RWPE2 (cell line): ENCODE measurements around the gene SSRP1.
A peak's percentile ranks its signal among the peaks of the same experiment; 100 is the strongest.
"Not testable (repeated sequence)": the region's sequence is repeated elsewhere in the genome, so short reads cannot be mapped to it uniquely, and the experiment has no call there.

ENCODE experiments used
- ATAC-seq: fragments of 200-7000 bp; cut with Tn5 transposase; 3 replicates; pipeline ENCODE4 v1.9.1; 2021; ENCODE audit warnings: low read depth
- DNase-seq: peaks from one replicate; pipeline ENCODE4 v3.0.0-alpha.2; 2020; ENCODE audit warnings: low spot score
- H3K27ac ChIP-seq: fragments of 450-650 bp; 2 replicates; pipeline ENCODE4 v1.5.1; 2017; ENCODE audit warnings: mild to moderate bottlenecking; ENCODE audit not compliant: poor library complexity, severe bottlenecking
- H3K27me3 ChIP-seq: fragments of 250-450 bp; sonication (Bioruptor Pico); 2 replicates; pipeline ENCODE4 v1.5.1; 2021; ENCODE audit warnings: mild to moderate bottlenecking, moderate library complexity; ENCODE audit not compliant: insufficient read depth, poor library complexity, severe bottlenecking
- H3K36me3 ChIP-seq: fragments of 250-450 bp; sonication (Bioruptor Pico); 2 replicates; pipeline ENCODE4 v1.5.1; 2020; ENCODE audit warnings: low read depth, mild to moderate bottlenecking, moderate library complexity
- H3K4me1 ChIP-seq: fragments of 250-450 bp; sonication (Bioruptor Pico); 2 replicates; pipeline ENCODE4 v1.5.1; 2021; ENCODE audit warnings: mild to moderate bottlenecking, moderate library complexity; ENCODE audit not compliant: insufficient read depth, poor library complexity, severe bottlenecking
- H3K4me3 ChIP-seq: fragments of 250-450 bp; sonication (Bioruptor Pico); 2 replicates; pipeline ENCODE4 v1.5.1; 2021; ENCODE audit warnings: mild to moderate bottlenecking, moderate library complexity; ENCODE audit not compliant: severe bottlenecking
- H3K9me3 ChIP-seq: fragments of 250-450 bp; sonication (Bioruptor Pico); 2 replicates; pipeline ENCODE4 v1.5.1; 2021; ENCODE audit warnings: mild to moderate bottlenecking, moderate library complexity; ENCODE audit not compliant: severe bottlenecking
- TF ChIP-seq, protein P1 (sequence below): fragments of 450-650 bp; IDR thresholded peaks from one replicate; pipeline ENCODE4 v1.5.1; 2017; ENCODE audit warnings: mild to moderate bottlenecking, moderate library complexity; ENCODE audit not compliant: poor library complexity, severe bottlenecking

SSRP1 gene

GRCh38 chr11:57299150-57299737 lies 36.4 kb downstream of the SSRP1 start:
- no peak for ATAC-seq
- Histone ChIP-seq H3K9me3 (no peaks in the 10 kb centered on the region), H3K27ac (no peak overlapping the region), H3K4me3 (no peak overlapping the region), H3K36me3 (peaks cover 64% of the 10 kb centered on the region), H3K27me3 (no peaks in the 10 kb centered on the region), H3K4me1 (peaks cover 25% of the 10 kb centered on the region)
- TF ChIP-seq, protein P1, sequence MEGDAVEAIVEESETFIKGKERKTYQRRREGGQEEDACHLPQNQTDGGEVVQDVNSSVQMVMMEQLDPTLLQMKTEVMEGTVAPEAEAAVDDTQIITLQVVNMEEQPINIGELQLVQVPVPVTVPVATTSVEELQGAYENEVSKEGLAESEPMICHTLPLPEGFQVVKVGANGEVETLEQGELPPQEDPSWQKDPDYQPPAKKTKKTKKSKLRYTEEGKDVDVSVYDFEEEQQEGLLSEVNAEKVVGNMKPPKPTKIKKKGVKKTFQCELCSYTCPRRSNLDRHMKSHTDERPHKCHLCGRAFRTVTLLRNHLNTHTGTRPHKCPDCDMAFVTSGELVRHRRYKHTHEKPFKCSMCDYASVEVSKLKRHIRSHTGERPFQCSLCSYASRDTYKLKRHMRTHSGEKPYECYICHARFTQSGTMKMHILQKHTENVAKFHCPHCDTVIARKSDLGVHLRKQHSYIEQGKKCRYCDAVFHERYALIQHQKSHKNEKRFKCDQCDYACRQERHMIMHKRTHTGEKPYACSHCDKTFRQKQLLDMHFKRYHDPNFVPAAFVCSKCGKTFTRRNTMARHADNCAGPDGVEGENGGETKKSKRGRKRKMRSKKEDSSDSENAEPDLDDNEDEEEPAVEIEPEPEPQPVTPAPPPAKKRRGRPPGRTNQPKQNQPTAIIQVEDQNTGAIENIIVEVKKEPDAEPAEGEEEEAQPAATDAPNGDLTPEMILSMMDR = no peak
- no peak for DNase-seq

- TF ChIP-seq, protein P1 = no peak
- no peak overlapping the region for H3K4me3 ChIP-seq
- no peaks in the 10 kb centered on the region for H3K27me3 ChIP-seq
- no peaks in the 10 kb centered on the region for H3K9me3 ChIP-seq
- H3K36me3 ChIP-seq = peaks cover 46% of the 10 kb centered on the region
- H3K4me1 ChIP-seq = peaks cover 32% of the 10 kb centered on the region
- no peak for DNase-seq
- no peak for ATAC-seq
- H3K27ac ChIP-seq = peak overlapping the region; percentile 8
Measured at GRCh38 chr11:57297221-57297620, 38.5 kb downstream of the SSRP1 start.

GRCh38 chr11:57296205-57296604 lies 39.5 kb downstream of the SSRP1 start:
- not testable (repeated sequence) for ATAC-seq, H3K4me3 ChIP-seq, DNase-seq, H3K27me3 ChIP-seq, H3K9me3 ChIP-seq
- Histone ChIP-seq H3K4me1 (peaks cover 32% of the 10 kb centered on the region), H3K27ac (peak overlapping the region; percentile 98), H3K36me3 (peaks cover 36% of the 10 kb centered on the region)

- TF ChIP-seq, protein P1 = no peak
- H3K9me3 ChIP-seq = no peaks in the 10 kb centered on the region
- peaks cover 40% of the 10 kb centered on the region for H3K4me1 ChIP-seq
- no peak overlapping the region for H3K4me3 ChIP-seq
- peaks cover 19% of the 10 kb centered on the region for H3K36me3 ChIP-seq
- no peaks in the 10 kb centered on the region for H3K27me3 ChIP-seq
- DNase-seq (no peak), ATAC-seq (peak; percentile 14)
- peak overlapping the region; percentile 98 for H3K27ac ChIP-seq
Measured at GRCh38 chr11:57294225-57295131, 41.2 kb downstream of the SSRP1 start.

- no peak for DNase-seq
- Histone ChIP-seq H3K36me3 (no peaks in the 10 kb centered on the region), H3K27me3 (no peaks in the 10 kb centered on the region), H3K4me1 (peaks cover 51% of the 10 kb centered on the region), H3K27ac (no peak overlapping the region), H3K4me3 (no peak overlapping the region), H3K9me3 (no peaks in the 10 kb centered on the region)
- no peak for ATAC-seq
- TF ChIP-seq, protein P1 = no peak
Measured at GRCh38 chr11:57290288-57290687, 45.4 kb downstream of the SSRP1 start.
